GM21786 (cell line): Measurements from ENCODE around the gene PROM1.
A peak's percentile ranks its signal among the peaks of the same experiment; 100 is the strongest.

Experiments used
- ATAC-seq: cut with Tn5 transposase; IDR thresholded peaks from one replicate; pipeline ENCODE4 v1.9.1; 2021; ENCODE audit not compliant: unreplicated experiment

The PROM1 gene

DNA sequence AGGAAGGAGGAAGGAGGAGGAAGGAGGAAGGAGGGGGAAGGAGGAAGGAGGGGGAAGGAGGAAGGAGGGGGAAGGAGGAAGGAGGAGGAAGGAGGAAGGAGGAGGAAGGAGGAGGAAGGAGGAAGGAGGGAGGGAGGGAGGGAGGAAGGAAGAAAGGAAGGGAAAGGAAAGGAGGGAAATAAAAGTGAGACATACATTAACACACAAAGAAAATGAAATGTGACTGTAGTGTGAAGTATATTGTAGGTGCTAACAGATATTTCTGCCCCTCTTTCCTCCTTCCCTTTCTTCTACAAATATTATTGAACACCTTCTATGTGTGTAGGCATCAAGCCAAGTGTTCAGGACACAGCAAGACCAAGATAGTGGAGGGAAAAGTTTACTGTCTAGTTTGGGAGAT is 26.4 kb upstream of the PROM1 start:
- ATAC-seq = no peak

- ATAC-seq = no peak
Measured at GRCh38 chr4:16109256-16109655, 25.4 kb upstream of the PROM1 start.

DNA sequence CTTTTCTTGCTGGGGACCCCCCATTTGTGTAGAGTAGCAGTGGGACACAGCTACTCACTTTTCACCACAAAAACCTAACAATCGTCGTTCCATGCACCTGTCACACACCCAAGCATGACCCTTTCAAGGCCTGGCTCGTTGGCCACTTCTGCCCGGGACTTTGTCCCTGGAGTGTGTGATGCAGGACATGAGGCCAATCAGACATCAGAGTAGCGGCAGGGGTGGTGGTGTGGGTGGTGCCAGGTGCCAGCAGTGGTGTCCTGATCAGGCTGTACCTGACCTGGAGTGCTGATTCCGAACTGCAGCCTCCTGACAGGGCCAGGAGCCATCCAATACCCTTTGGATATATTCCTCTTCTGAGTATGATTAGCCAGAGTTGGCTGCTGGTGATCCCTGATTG is 23.1 kb upstream of the PROM1 start:
- ATAC-seq = no peak

DNA sequence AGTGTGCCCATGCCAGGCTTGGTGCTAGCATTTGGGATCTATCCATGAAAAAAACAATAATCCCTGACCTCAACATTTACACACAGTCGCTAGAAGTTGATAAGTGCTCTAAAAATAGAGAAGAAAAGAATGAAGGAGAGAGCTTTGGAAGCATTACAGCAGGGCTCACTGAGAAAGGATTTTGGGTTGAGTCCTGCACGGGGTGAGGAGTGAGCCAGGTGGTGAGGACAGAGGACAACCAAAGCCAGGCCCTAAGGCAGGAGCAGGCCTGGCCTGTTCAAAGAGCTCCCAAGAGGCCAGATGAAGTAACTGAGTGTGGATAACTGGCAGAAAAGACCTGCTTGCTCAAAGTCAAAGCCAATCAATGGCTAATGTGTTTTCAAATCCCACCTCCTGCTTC is 20.7 kb upstream of the PROM1 start:
- ATAC-seq = no peak

DNA sequence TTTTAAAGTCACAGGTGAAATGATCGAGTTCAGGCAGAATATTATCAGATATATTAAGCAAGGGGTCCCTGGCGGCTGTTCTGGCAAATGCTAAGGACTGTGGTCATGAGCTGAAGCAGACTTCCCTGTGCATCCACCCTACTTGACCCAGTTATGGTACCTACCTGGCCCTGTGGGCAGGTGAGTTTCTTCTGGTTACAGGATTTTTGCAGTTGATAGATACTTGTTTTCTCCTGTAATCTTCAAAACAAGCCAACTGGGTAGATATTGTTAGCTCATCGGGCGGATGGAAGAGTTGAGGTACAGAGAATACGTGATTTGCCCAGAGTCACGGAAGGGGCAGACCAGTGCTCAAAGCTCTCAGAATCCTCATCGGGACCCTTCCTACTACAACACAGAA is 18.5 kb upstream of the PROM1 start:
- no peak for ATAC-seq

DNA sequence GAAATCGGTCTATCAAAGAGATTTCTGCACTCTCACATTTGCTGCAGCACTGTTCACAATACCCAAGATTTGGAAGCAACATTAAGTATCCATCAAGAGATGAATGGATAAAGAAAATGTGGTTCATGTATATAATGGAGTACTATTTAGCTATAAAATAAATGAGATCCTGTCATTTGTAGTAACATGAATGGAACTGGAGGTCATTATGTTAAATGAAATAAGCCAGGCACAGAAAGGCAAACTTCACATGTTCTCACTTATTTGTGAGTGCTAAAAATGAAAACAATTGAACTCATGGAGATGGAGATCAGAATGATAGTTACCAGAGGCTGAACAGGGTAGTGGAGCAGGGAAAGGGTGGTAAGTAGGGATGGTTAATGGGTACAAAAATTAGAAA is 17.0 kb upstream of the PROM1 start:
- ATAC-seq = no peak

GRCh38 chr4:16092682-16093319 is 9.0 kb upstream of the PROM1 start:
- no peak for ATAC-seq

DNA sequence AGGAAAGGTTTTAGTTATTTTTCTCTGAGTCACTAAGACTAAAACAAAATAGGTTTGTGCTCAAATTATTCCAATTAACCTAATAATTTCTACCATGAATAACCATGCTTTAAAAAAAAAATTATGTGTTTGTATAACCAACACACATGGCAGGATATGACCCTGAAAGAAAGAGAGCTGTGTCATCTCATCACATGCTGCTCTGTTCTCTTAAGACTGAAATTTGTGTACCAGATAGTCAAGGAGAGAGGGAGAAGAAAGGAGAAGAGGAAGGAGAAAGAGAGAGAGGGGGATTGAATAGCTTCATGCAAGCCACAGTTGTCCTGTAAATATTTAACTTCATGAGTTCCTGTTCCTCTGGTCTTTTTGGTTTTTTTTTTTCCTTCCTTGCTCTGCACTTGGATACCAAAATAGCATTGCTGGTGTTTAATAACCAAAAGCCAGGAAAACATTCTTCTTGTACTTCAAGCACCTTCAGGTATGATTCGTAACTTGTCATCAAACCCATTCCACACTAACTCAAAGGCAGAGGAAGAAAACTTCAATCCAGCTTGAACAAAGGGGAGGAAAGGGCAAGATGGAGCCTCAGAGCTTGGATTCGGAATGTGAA is 6.4 kb upstream of the PROM1 start:
- no peak for ATAC-seq

- ATAC-seq = no peak
Measured at GRCh38 chr4:16089156-16089555, 5.3 kb upstream of the PROM1 start.

DNA sequence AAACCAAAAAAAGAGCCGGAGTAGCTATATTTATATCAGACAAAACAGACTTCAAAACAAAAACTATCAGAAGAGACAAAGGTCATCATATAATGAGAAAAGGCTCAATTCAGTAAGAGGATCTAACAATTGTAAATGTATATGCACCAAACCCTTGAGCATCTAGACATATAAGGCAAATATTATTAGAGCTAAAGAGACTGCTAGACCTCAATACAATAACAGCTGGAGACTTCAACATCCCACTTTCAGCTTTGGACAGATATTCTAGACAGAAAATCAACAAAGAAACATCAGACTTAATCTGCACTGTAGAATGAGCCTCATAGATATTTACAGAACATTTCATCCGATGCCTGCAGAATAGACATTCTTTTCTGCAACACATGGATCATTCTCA is 4.8 kb upstream of the PROM1 start:
- no peak for ATAC-seq

GRCh38 chr4:16085822-16086221 is 2.0 kb upstream of the PROM1 start:
- ATAC-seq = no peak

GRCh38 chr4:16082426-16083240 is 1.2 kb downstream of the PROM1 start:
- no peak for ATAC-seq

GRCh38 chr4:16082041-16082425 is 1.8 kb downstream of the PROM1 start:
- ATAC-seq = no peak

- peak; percentile 90 for ATAC-seq
Measured at GRCh38 chr4:16079046-16079445, 4.8 kb downstream of the PROM1 start.

GRCh38 chr4:16078195-16078760 is 5.5 kb downstream of the PROM1 start:
- no peak for ATAC-seq

- no peak for ATAC-seq
Measured at GRCh38 chr4:16077786-16078185, 6.0 kb downstream of the PROM1 start.

- ATAC-seq = no peak
Measured at GRCh38 chr4:16075975-16076757, 7.7 kb downstream of the PROM1 start.

- no peak for ATAC-seq
Measured at GRCh38 chr4:16075061-16075460, 8.8 kb downstream of the PROM1 start.

GRCh38 chr4:16072168-16072567 is 11.7 kb downstream of the PROM1 start:
- ATAC-seq = no peak

DNA sequence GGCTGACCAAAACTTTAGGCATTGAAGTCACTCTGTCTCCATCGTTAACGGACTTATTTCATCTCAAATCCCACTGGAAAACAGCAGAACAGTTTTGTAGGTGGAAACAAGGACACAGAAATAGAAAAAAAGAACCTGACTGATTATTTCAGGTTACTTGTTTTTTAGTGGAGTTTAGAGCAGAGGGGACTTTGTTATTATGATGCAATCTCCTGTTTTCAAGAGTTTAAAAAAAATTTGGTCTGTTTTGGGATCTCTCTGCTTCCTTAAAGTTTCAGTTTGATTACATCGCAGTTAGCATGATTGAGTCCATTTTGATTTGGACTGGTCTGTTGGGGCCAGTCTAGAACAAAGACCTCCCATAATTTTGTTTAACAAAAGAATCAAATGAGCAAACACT is 13.6 kb downstream of the PROM1 start:
- ATAC-seq = no peak

DNA sequence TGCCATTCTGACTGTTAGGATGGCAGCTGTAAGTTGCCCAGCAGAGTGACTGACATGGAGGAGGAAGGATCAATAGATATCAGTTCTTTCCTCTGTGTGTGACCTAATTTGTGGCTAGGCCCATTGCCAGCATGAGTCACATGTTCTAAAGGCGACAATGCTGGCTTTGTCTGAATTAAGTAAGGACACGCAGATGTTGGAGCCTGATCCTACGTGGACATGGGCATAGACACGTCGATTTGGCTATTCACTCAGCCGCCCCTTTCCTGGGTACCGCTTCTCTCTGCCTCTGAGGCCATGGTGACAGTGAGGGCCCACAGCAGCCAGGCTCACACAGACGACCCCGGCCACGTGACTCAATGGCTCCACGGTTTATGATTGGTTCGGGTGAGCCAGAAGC is 16.3 kb downstream of the PROM1 start:
- ATAC-seq = no peak
